Parathyroid adenoma (tissue), 2 donors: ENCODE data around the gene POLR2I.

Experiments
- H2AFZ ChIP-seq: fragments of 300-600 bp; sonication (generic); one replicate; pipeline ENCODE4 v1.7.0; 2017; ENCODE audit warnings: antibody characterized with exemption, mild to moderate bottlenecking
- H3K27ac ChIP-seq: fragments of 300-600 bp; sonication (generic); one replicate; pipeline ENCODE4 v1.7.0; 2017
- H3K27me3 ChIP-seq: fragments of 300-600 bp; sonication (generic); one replicate; pipeline ENCODE4 v1.7.0; 2017; ENCODE audit warnings: low read length; ENCODE audit not compliant: control insufficient read depth, insufficient read depth
- H3K36me3 ChIP-seq: fragments of 300-600 bp; sonication (generic); one replicate; pipeline ENCODE4 v1.7.0; 2017; ENCODE audit warnings: low read length; ENCODE audit not compliant: control insufficient read depth, insufficient read depth
- H3K4me1 ChIP-seq: fragments of 300-600 bp; sonication (generic); one replicate; pipeline ENCODE4 v1.7.0; 2017; ENCODE audit warnings: control low read depth
- H3K4me2 ChIP-seq: fragments of 300-600 bp; sonication (generic); one replicate; pipeline ENCODE4 v1.7.0; 2017; ENCODE audit warnings: low read length
- H3K4me3 ChIP-seq: fragments of 300-600 bp; sonication (generic); one replicate; pipeline ENCODE4 v1.7.0; 2017; ENCODE audit warnings: low read depth, low read length
- H3K79me2 ChIP-seq: fragments of 300-600 bp; sonication (generic); one replicate; pipeline ENCODE4 v1.7.0; 2017; ENCODE audit warnings: control low read depth
- H3K9ac ChIP-seq: fragments of 300-600 bp; sonication (generic); one replicate; pipeline ENCODE4 v1.7.0; 2017; ENCODE audit warnings: mild to moderate bottlenecking
- H3K9me3 ChIP-seq: fragments of 300-600 bp; sonication (generic); one replicate; pipeline ENCODE4 v1.7.0; 2017; ENCODE audit warnings: low read length; ENCODE audit not compliant: control insufficient read depth
- CTCF ChIP-seq: fragments of 300-600 bp; sonication (generic); IDR thresholded peaks from one replicate; pipeline ENCODE4 v1.7.0; 2017; ENCODE audit warnings: antibody characterized with exemption, mild to moderate bottlenecking
- donor health status: primary hyperparathyroidism.

Gene POLR2I

DNA sequence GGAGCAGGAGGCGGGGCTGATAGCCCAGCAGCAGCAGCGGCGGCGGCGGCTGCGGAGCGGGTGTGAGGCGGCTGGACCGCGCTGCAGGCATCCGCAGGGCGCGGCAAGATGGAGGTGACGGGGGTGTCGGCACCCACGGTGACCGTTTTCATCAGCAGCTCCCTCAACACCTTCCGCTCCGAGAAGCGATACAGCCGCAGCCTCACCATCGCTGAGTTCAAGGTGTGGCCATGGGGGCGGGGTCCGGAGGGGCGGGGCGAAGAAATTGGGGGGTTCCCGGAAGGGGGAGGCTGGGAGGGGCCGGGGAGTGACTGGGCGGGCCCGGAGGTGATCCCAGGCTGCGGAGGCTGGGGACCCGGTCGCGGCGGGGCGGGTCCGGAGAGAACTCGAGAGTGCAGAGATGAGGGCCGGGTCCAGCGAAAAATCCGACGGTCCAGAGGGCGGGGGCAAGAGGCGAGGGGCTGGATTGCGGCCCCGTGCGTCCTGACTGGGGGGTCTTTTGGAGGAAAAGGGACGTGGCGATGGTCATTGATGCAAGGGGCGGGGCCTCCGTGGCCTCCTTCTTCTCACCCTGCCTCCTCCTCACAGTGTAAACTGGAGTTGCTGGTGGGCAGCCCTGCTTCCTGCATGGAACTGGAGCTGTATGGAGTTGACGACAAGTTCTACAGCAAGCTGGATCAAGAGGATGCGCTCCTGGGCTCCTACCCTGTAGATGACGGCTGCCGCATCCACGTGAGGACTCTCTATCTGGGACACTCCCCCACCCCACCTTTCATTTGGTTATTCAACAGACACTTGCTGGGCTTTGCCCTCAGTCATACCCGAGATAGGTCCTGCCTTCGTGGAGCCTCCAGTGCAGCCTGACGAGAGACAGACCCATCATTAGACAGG is 1.0 kb upstream of the POLR2I start, which contains the start of gene TBCB:
TSS of gene TBCB (plus strand) at position 16 of the 891 bp plus-strand sequence. CDS start at position 109, 93 bp downstream.
- Histone ChIP-seq H3K79me2 (peaks cover 4% of the 10 kb centered on the region), H3K27me3 (no peaks in the 10 kb centered on the region), H3K27ac (peak within 1 kb of the TSS; percentile 91), H3K36me3 (no peaks in the 10 kb centered on the region), H3K4me1 (peaks cover 5% of the 10 kb centered on the region), H3K4me2 (peak within 1 kb of the TSS; percentile 83), H2AFZ (peak within 1 kb of the TSS; percentile 83), H3K9ac (peak within 1 kb of the TSS; percentile 38), H3K4me3 (peak within 1 kb of the TSS; percentile 68), H3K9me3 (no peaks in the 10 kb centered on the region)
- TF ChIP-seq CTCF = no peak

- TF ChIP-seq CTCF = no peak
- Histone ChIP-seq H3K27me3 (no peaks in the 10 kb centered on the region), H3K36me3 (no peaks in the 10 kb centered on the region)
Observed at GRCh38 chr19:36113894-36114720, 568 bp downstream of the POLR2I start.

DNA sequence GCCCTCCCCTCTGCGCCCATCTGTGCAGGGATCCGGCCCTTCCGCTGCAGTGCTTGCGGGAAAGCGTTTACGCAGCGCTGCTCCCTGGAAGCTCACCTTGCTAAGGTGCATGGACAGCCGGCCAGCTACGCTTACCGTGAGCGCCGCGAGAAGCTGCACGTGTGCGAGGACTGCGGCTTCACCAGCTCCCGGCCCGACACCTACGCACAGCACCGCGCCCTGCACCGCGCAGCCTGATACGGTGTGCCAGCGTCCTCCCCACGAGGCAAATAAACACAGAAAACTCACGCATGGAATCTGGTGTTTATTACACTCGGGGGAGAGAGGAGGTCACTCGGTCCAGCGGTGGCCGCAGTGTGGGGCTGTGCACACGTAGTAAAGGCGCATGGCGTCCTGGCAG is 1.2 kb downstream of the POLR2I start:
- Histone ChIP-seq H3K4me2 (peak overlapping the region; percentile 67), H3K9ac (no peak overlapping the region), H3K4me3 (peak overlapping the region; percentile 68)

More at GRCh38 chr19:36113894-36114720, 568 bp downstream of the POLR2I start:
- H2AFZ ChIP-seq = peak overlapping the region; percentile 83
- peaks cover 5% of the 10 kb centered on the region for H3K4me1 ChIP-seq
- H3K4me2 ChIP-seq = peak overlapping the region; percentile 67
- H3K9ac ChIP-seq = peak overlapping the region; percentile 38
- H3K27ac ChIP-seq = peak overlapping the region; percentile 91
- H3K4me3 ChIP-seq = peak overlapping the region; percentile 68
- peaks cover 4% of the 10 kb centered on the region for H3K79me2 ChIP-seq
- no peaks in the 10 kb centered on the region for H3K9me3 ChIP-seq

DNA sequence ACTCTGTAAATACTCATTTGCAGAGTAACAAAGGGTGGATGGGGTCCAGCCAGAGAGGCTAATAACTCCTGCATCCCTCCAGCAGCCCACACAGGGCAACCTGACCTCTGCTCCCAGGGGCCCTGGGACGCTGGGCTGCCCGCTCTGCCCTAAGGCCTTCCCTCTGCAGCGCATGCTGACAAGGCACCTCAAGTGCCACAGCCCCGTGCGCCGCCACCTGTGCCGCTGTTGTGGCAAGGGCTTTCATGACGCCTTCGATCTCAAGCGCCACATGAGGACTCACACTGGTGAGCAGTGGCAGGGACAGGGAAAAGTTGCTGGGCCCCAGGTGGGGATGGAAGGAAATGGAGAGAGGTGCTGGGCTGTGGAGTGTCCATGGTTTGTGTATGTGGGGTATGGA is 2.0 kb downstream of the POLR2I start:
- no peak for TF ChIP-seq CTCF
- Histone ChIP-seq H3K27ac (no peak overlapping the region), H2AFZ (no peak overlapping the region), H3K79me2 (peaks cover 4% of the 10 kb centered on the region), H3K4me3 (no peak overlapping the region), H3K9ac (no peak overlapping the region), H3K36me3 (no peaks in the 10 kb centered on the region), H3K9me3 (no peaks in the 10 kb centered on the region), H3K4me2 (no peak overlapping the region), H3K27me3 (no peaks in the 10 kb centered on the region), H3K4me1 (peaks cover 5% of the 10 kb centered on the region)

More for the DNA sequence above, 1.2 kb downstream of the POLR2I start:
- TF ChIP-seq CTCF = no peak
- Histone ChIP-seq H3K9me3 (no peaks in the 10 kb centered on the region), H3K27ac (no peak overlapping the region), H3K79me2 (peaks cover 4% of the 10 kb centered on the region), H2AFZ (no peak overlapping the region), H3K4me1 (peaks cover 5% of the 10 kb centered on the region), H3K36me3 (no peaks in the 10 kb centered on the region), H3K27me3 (no peaks in the 10 kb centered on the region)
